T-helper 22 cell (primary cell): ENCODE results near the gene MOB4.

ENCODE experiments used
- DNase-seq: peaks from one replicate; pipeline ENCODE4 v3.0.0-alpha.2; 2020; ENCODE audit warnings: low read depth

Gene MOB4

DNA sequence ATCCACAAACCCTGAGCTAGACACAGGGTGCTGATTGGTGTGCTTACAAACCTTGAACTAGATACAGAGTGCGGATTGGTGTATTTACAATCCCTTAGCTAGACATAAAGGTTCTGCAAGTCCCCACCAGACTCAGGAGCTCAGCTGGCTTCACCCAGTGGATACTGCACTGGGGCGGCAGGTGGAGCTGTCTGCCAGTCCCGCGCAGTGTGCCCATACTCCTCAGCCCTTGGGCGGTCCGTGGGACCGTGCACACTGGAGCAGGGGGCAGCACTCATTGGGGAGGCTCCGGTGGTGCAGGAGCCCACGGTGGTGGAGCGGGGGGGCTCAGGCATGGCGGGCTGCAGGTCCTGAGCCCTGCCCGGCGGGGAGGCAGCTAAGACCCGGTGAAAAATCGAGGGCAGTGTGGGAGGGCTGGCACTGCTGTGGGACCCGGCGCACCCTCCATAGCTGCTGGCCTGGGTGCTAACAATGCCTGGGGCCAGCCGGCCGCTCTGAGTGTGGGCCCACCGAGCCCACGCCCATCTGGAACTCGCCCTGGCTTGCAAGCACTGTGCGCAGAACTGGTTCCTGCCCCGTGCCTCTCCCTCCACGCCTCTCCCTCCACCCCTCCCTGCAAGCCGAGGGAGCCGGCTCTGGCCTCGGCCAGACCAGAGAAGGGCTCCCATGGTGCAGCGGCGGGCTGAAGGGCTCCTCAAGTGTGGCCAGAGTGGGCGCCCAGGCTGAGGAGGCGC lies 75.6 kb downstream of the MOB4 start:
- no peak for DNase-seq

DNA sequence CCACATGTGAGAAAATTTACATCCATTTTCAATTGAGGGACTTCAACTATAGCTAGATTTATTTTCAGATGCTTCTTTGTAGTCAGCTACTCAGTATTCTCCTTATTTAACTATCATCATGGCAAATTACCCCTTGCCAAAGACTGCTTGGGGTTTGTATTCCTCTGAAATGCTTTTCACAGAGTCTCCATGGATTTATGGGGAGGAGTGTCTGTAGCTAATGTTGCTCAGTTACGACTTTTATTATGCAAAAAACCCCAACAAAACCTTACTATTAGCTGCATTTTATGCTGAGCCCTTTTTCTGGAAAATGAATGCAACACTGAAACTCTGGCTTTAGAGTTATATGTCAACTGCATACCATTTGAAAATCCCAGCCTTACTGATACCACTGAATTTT lies 80.9 kb downstream of the MOB4 start:
- no peak for DNase-seq

DNA sequence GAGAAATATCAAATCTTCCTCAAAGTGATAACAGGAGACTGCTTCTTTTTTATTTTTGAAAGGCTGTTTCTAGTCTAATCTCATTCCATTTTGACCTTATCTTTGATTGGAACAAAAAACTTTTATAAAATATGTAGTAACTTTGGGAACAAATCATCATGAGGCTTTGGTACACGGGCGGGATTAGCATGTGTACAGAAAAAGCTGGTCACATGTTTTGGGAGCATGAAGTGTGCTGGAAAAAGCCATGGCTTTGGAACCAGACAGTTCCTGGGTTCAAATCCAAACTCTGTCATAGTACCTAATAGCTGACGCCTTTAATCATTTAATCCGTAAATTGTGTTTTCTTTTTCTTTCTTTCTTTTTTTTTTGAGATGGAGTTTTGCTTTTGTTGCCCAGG lies 81.3 kb downstream of the MOB4 start:
- no peak for DNase-seq

DNA sequence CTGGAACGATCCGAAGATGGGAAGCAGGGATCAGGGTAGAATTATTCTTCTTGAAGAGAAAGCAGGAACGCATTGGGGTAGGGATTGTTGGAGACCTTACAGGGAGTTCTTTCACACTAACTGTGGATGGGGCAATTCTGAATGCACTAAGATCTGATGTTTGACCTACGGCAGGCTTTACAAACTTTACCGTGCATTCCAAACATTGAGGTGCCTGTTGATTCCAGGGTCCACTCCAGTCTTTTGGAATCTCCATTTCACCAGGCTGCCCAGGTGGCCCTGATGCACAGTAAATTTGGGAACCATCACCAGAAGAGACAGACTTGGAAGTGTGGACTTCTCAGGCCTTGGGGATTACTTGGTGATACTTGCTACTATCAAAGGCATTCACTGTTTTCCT lies 82.6 kb downstream of the MOB4 start:
- no peak for DNase-seq

DNA sequence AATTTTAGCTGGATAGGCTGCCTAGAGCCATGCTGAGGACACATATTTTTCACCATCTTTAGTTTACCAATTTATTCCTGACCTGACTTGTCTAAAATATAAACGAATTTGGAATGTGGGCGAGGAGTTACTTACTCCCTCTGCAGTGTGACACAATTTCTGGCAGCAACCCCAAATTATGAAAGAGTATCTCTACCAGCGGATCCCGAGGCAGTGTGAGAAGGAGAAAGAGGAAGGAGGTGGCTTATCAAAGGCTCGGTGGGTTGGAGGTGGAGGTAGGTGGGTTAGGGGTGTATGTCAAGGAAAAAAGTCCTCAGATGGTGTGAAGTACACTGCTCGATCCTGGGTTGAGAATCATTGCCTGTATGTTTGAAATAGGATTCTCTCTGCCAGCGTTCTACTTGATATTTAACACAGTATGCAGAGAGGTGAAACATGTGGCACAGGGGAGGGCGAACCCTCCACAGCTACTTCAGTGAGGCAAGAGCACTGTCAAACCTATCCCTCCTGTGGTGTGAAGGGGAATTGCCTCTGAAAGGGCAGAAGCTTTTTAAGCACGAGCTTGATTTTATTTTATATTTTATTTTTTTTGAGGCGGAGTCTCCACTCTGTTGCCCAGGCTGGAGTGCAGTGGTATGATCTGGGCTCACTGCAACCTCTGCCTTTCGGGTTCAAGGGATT lies 83.6 kb downstream of the MOB4 start:
- no peak for DNase-seq

DNA sequence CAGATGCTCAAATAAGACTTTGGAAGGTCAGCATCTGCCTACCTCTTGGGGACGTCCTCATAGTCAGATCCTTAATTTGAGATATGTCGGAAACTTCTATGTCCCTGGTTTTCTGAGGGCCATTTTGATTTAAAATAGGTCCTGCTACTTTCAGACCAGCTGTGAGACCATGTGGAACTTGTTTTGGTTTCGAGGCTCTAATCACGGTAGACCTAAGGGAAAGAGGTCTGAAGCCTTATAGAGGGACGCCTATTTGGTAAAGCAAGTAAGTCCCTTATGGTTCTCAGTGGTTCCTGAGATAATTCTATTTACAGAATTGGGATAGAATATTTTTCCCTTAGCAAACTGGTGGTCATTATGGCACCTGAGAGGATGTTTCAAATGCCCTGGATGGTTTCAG lies 84.4 kb downstream of the MOB4 start:
- no peak for DNase-seq

DNA sequence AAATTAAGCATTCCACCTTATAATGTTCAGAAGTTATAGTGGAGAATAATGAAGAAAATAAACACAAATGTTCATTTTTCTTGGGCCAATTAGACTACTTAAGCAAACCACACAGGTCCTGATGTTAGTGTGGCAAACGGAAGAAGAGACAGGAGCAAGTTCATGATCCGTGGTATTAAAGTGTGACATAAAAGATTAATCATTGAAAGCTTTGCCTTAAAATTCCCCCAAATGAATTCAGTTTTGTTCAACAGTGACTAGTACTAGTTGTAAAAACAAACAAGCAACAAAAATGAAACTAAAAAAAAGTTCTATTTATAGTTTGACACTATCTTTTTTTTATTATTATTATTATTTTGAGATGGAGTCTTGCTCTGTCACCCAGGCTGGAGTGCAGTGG lies 85.9 kb downstream of the MOB4 start:
- no peak for DNase-seq
